HEK293 (cell line): Measurements from ENCODE around the gene NRGN.
A peak's percentile ranks its signal among the peaks of the same experiment; 100 is the strongest.

ENCODE experiments used
- CTCF ChIA-PET: fragments of 350-600 bp; formaldehyde crosslinking; extraction: SDS; loops from one replicate; lab custom pipeline; 2021; ENCODE audit warnings: antibody characterized with exemption; lab: Yijun Ruan, JAX
- POLR2A ChIA-PET: fragments of 300-600 bp; formaldehyde crosslinking; extraction: SDS; loops from one replicate; lab custom pipeline; 2020; ENCODE audit warnings: antibody characterized with exemption, inconsistent platforms; lab: Yijun Ruan, JAX
- H3K27ac ChIP-seq: fragments of 200-500 bp; sonication (Bioruptor generic); 2 replicates; pipeline ENCODE4 v1.5.1; 2014; ENCODE audit warnings: low read depth, low read length, control low read depth, inconsistent platforms; ENCODE audit errors: extremely low read depth
- H3K36me3 ChIP-seq, 2 experiments: fragments of 200-500 bp in 1 of 2; sonication (Bioruptor generic) in 1 of 2; 1 replicate in 1 of 2; 2 replicates in 1 of 2; pipeline ENCODE4 v1.5.1; 2014 to 2017; ENCODE audit warnings: inconsistent platforms in 2 of 2, low read length in 2 of 2; ENCODE audit not compliant: control insufficient read depth in 2 of 2, insufficient read depth in 1 of 2
- H3K4me1 ChIP-seq: fragments of 200-500 bp; sonication (Bioruptor generic); 2 replicates; pipeline ENCODE4 v1.5.1; 2014; ENCODE audit warnings: mild to moderate bottlenecking, low read length, inconsistent platforms; ENCODE audit not compliant: control insufficient read depth, insufficient read depth
- H3K4me3 ChIP-seq: 2 replicates; pipeline ENCODE4 v1.5.1; 2011; ENCODE audit warnings: low read depth, mild to moderate bottlenecking, control low read depth, low read length, moderate library complexity
- H3K9me3 ChIP-seq: fragments of 200-500 bp; sonication (Bioruptor generic); 2 replicates; pipeline ENCODE4 v1.5.1; 2014; ENCODE audit warnings: low read depth, low read length, inconsistent platforms; ENCODE audit not compliant: control insufficient read depth, insufficient read depth
- BCL11B ChIP-seq: fragments of 450-650 bp; formaldehyde crosslinking; IDR thresholded peaks from 2 replicates; pipeline ENCODE4 v1.5.1; 2016; ENCODE audit warnings: low read depth, missing biosample characterization, missing genetic modification characterization
- CTCF ChIP-seq: fragments of 450-650 bp; formaldehyde crosslinking; IDR thresholded peaks from 2 replicates; pipeline ENCODE4 v1.5.1; 2016; ENCODE audit warnings: missing biosample characterization, missing genetic modification characterization
- HOXA7 ChIP-seq: sonication (generic); formaldehyde crosslinking; IDR thresholded peaks from 2 replicates; pipeline ENCODE4 v1.8.1; 2022; ENCODE audit warnings: missing genetic modification reagents, borderline replicate concordance
- KLF8 ChIP-seq: fragments of 450-650 bp; formaldehyde crosslinking; IDR thresholded peaks from 2 replicates; pipeline ENCODE4 v1.5.1; 2016; ENCODE audit warnings: missing biosample characterization, missing genetic modification characterization
- SETDB1 ChIP-seq: IDR thresholded peaks from one replicate; pipeline ENCODE4 v1.6.1; 2017; ENCODE audit warnings: mild to moderate bottlenecking, low read length, moderate library complexity, mixed read lengths; ENCODE audit not compliant: insufficient read length
- YY1 ChIP-seq: fragments of 450-650 bp; formaldehyde crosslinking; IDR thresholded peaks from 2 replicates; pipeline ENCODE4 v1.5.1; 2018; ENCODE audit warnings: missing biosample characterization, missing genetic modification characterization
- ZBTB1 ChIP-seq: fragments of 450-650 bp; formaldehyde crosslinking; IDR thresholded peaks from 2 replicates; pipeline ENCODE4 v1.5.1; 2016; ENCODE audit warnings: missing biosample characterization, missing genetic modification characterization
- ZBTB10 ChIP-seq: fragments of 450-650 bp; formaldehyde crosslinking; IDR thresholded peaks from 2 replicates; pipeline ENCODE4 v1.5.1; 2016; ENCODE audit warnings: missing biosample characterization, missing genetic modification characterization
- ZFP41 ChIP-seq: fragments of 450-650 bp; formaldehyde crosslinking; IDR thresholded peaks from 2 replicates; pipeline ENCODE4 v1.5.1; 2016; ENCODE audit warnings: missing biosample characterization, missing genetic modification characterization, borderline replicate concordance
- ZNF248 ChIP-seq: fragments of 450-650 bp; formaldehyde crosslinking; IDR thresholded peaks from 2 replicates; pipeline ENCODE4 v1.5.1; 2017; ENCODE audit warnings: missing biosample characterization, missing genetic modification characterization
- ZNF26 ChIP-seq: fragments of 450-650 bp; formaldehyde crosslinking; IDR thresholded peaks from 2 replicates; pipeline ENCODE4 v1.5.1; 2016; ENCODE audit warnings: missing biosample characterization, missing genetic modification characterization
- ZNF266 ChIP-seq: fragments of 450-650 bp; formaldehyde crosslinking; IDR thresholded peaks from 2 replicates; pipeline ENCODE4 v1.5.1; 2016; ENCODE audit warnings: missing biosample characterization, missing genetic modification characterization, low read depth
- ZNF280C ChIP-seq: fragments of 450-650 bp; formaldehyde crosslinking; IDR thresholded peaks from 2 replicates; pipeline ENCODE4 v1.5.1; 2016; ENCODE audit warnings: missing biosample characterization, missing genetic modification characterization
- ZNF335 ChIP-seq: fragments of 450-650 bp; formaldehyde crosslinking; conservative IDR thresholded peaks from 2 replicates; pipeline ENCODE4 v1.5.1; 2016; ENCODE audit warnings: missing biosample characterization, missing genetic modification characterization
- ZNF341 ChIP-seq: fragments of 450-650 bp; formaldehyde crosslinking; IDR thresholded peaks from 2 replicates; pipeline ENCODE4; 2016; ENCODE audit warnings: low read depth, missing biosample characterization, missing genetic modification characterization
- ZNF404 ChIP-seq: fragments of 450-650 bp; formaldehyde crosslinking; IDR thresholded peaks from 2 replicates; pipeline ENCODE4 v1.5.1; 2017; ENCODE audit warnings: missing biosample characterization, missing genetic modification characterization
- ZNF521 ChIP-seq: fragments of 450-650 bp; formaldehyde crosslinking; IDR thresholded peaks from 2 replicates; pipeline ENCODE4 v1.5.1; 2017; ENCODE audit warnings: missing biosample characterization, mild to moderate bottlenecking, missing genetic modification characterization
- ZNF555 ChIP-seq: fragments of 450-650 bp; formaldehyde crosslinking; conservative IDR thresholded peaks from 2 replicates; pipeline ENCODE4 v1.5.1; 2017; ENCODE audit warnings: missing biosample characterization, mild to moderate bottlenecking, missing genetic modification characterization, inconsistent platforms
- ZNF664 ChIP-seq: fragments of 450-650 bp; formaldehyde crosslinking; IDR thresholded peaks from 2 replicates; pipeline ENCODE4 v1.5.1; 2016; ENCODE audit warnings: missing biosample characterization, missing genetic modification characterization
- ZNF704 ChIP-seq: fragments of 450-650 bp; formaldehyde crosslinking; IDR thresholded peaks from 2 replicates; pipeline ENCODE4 v1.5.1; 2016; ENCODE audit warnings: missing biosample characterization, missing genetic modification characterization
- ZNF792 ChIP-seq: fragments of 450-650 bp; formaldehyde crosslinking; IDR thresholded peaks from 2 replicates; pipeline ENCODE4 v1.5.1; 2016; ENCODE audit warnings: missing biosample characterization, missing genetic modification characterization
- ZNF830 ChIP-seq: fragments of 450-650 bp; IDR thresholded peaks from 2 replicates; pipeline ENCODE4 v1.5.0; 2018; ENCODE audit warnings: missing biosample characterization, missing genetic modification characterization, low read depth, mild to moderate bottlenecking, moderate library complexity

NRGN gene

GRCh38 chr11:124763156-124763947 is 23.6 kb downstream of the NRGN start (continued):
- no peak for TF ChIP-seq ZNF830 (tag by site-specific recombination)
- TF ChIP-seq YY1 (tag by site-specific recombination): no peak
- TF ChIP-seq ZNF521 (tag by site-specific recombination): no peak
- no peak for TF ChIP-seq HOXA7 (CRISPR knock-in tag)
- TF ChIP-seq ZNF26 (tag by site-specific recombination): no peak
- TF ChIP-seq ZBTB10 (tag by site-specific recombination): 0 out of 2 replicates have a peak, but pooled peaks have one; percentile 15
- no peak for TF ChIP-seq ZNF792
- no peak for TF ChIP-seq ZNF266 (tag by site-specific recombination)
- no peak for TF ChIP-seq ZBTB1 (tag by site-specific recombination)

- H3K4me1 ChIP-seq: no peaks in the 10 kb centered on the region
- peaks cover 0 to 37% of the 10 kb centered on the region in 2 experiments; a peak in 1 of 3 replicates for H3K36me3 ChIP-seq
- H3K27ac ChIP-seq: no peak overlapping the region
- CTCF ChIA-PET: interaction anchor here (0.7 to 4.3 kb wide), 8 partner anchors 9 to 127 kb away, joined by 3 to 42 read pairs (median 5); no protein-coding TSS in a partner anchor
- POLR2A ChIA-PET: no interaction called here
- no peaks in the 10 kb centered on the region for H3K9me3 ChIP-seq
- H3K4me3 ChIP-seq: no peak overlapping the region
- no peak for TF ChIP-seq ZNF555
- TF ChIP-seq BCL11B: no peak
- TF ChIP-seq KLF8 (tag by site-specific recombination): no peak
- no peak for TF ChIP-seq CTCF (tag by site-specific recombination)
- TF ChIP-seq, all 188 proteins: peak for 0
These were observed 26.4 kb downstream of the NRGN start for GRCh38 chr11:124766156-124766555.

GRCh38 chr11:124768914-124769313 is 29.2 kb downstream of the NRGN start:
- Histone ChIP-seq H3K27ac (no peak overlapping the region), H3K9me3 (no peaks in the 10 kb centered on the region), H3K4me3 (no peak overlapping the region), H3K36me3 (peaks cover 0 to 52% of the 10 kb centered on the region in 2 experiments; a peak in 1 of 3 replicates), H3K4me1 (no peaks in the 10 kb centered on the region)
- POLR2A ChIA-PET: interaction anchor here (0.9 kb wide), 1 partner anchor 22 kb away, joined by 3 read pairs; no protein-coding TSS in a partner anchor
- CTCF ChIA-PET: interaction anchor here (0.5 to 2.7 kb wide), 9 partner anchors 8 to 685 kb away, joined by 3 to 18 read pairs (median 3); no protein-coding TSS in a partner anchor
- TF ChIP-seq ZFP41 (tag by site-specific recombination) (no peak), ZNF341 (no peak), ZNF792 (no peak), ZNF248 (no peak), ZNF404 (tag by site-specific recombination) (no peak), ZNF830 (tag by site-specific recombination) (no peak), SETDB1 (no peak), ZNF704 (tag by site-specific recombination) (no peak), ZNF335 (no peak), ZNF664 (tag by site-specific recombination) (no peak), ZNF280C (tag by site-specific recombination) (no peak)
